SJSA1 (cell line): ENCODE results near the gene FNBP1. TPM values are rescaled to one million over a fixed set of nuclear protein-coding genes. Genes with fewer than 3 reads are reported as not detected.
"Not testable (repeated sequence)": the region's sequence is repeated elsewhere in the genome, so short reads cannot be mapped to it uniquely, and the experiment has no call there.

ENCODE experiments used
- DNase-seq, 2 experiments: peaks; one replicate each; pipeline ENCODE4 v3.0.0-alpha.2; 2015 to 2020; ENCODE audit warnings: low spot score in 2 of 2, low read depth in 1 of 2
- H3K27ac ChIP-seq: fragments of 250-450 bp; sonication (Bioruptor Pico); 2 replicates; pipeline ENCODE4 v1.5.1; 2020; ENCODE audit warnings: mild to moderate bottlenecking, moderate library complexity
- H3K27me3 ChIP-seq: fragments of 250-450 bp; sonication (Bioruptor Pico); replicated peaks from 2 replicates; pipeline ENCODE4 v1.5.1; 2020; ENCODE audit warnings: mild to moderate bottlenecking, moderate library complexity
- H3K36me3 ChIP-seq: fragments of 250-450 bp; sonication (Bioruptor Pico); 2 replicates; pipeline ENCODE4 v1.5.1; 2020; ENCODE audit warnings: mild to moderate bottlenecking
- H3K4me1 ChIP-seq: fragments of 250-450 bp; sonication (Bioruptor Pico); replicated peaks from 2 replicates; pipeline ENCODE4 v1.6.1; 2021; ENCODE audit warnings: mild to moderate bottlenecking
- H3K4me3 ChIP-seq: fragments of 250-450 bp; sonication (Bioruptor Pico); 2 replicates; pipeline ENCODE4 v1.5.1; 2020; ENCODE audit warnings: mild to moderate bottlenecking
- H3K9me3 ChIP-seq: fragments of 250-450 bp; sonication (Bioruptor Pico); replicated peaks from 2 replicates; pipeline ENCODE4 v1.5.1; 2020; ENCODE audit warnings: mild to moderate bottlenecking
- total RNA-seq: library from RNA; depleted of rRNA; stranded (reverse); fragments of >200 nt; shearing (Covaris generic); gene quantifications from 2 replicates; pipeline ENCODE4 v1.2.3, GENCODE V29; 2014

FNBP1 gene
- total RNA-seq, 1 experiment from 2014 or later, result 24.3 TPM

- Histone ChIP-seq H3K4me3 (no peak overlapping the region), H3K27me3 (no peaks in the 10 kb centered on the region), H3K27ac (no peak overlapping the region), H3K4me1 (peaks cover 50% of the 10 kb centered on the region), H3K36me3 (peaks cover 2% of the 10 kb centered on the region; the same call in 1 of the 2 replicates), H3K9me3 (no peaks in the 10 kb centered on the region)
- peak in 1 of 2 experiments; percentile 33 for DNase-seq
Observed at GRCh38 chr9:130023144-130023787, 19.7 kb downstream of the FNBP1 start.

- H3K4me1 ChIP-seq, result peaks cover 50% of the 10 kb centered on the region
- H3K9me3 ChIP-seq, result no peaks in the 10 kb centered on the region
- DNase-seq, result no peak
- H3K36me3 ChIP-seq, result no peaks in the 10 kb centered on the region; the same call in 1 of the 2 replicates
- H3K4me3 ChIP-seq, result no peak overlapping the region
- H3K27me3 ChIP-seq, result no peaks in the 10 kb centered on the region
- no peak overlapping the region for H3K27ac ChIP-seq
Observed at GRCh38 chr9:130022566-130023143, 20.3 kb downstream of the FNBP1 start.

- not testable (repeated sequence) for H3K27ac ChIP-seq, H3K36me3 ChIP-seq, DNase-seq, H3K9me3 ChIP-seq, H3K27me3 ChIP-seq, H3K4me3 ChIP-seq
- H3K4me1 ChIP-seq, result peaks cover 58% of the 10 kb centered on the region
Observed at GRCh38 chr9:130021842-130022241, 21.1 kb downstream of the FNBP1 start.

- H3K27me3 ChIP-seq, result no peaks in the 10 kb centered on the region
- H3K9me3 ChIP-seq, result peaks cover 3% of the 10 kb centered on the region; the same call in 1 of the 2 replicates
- no peak overlapping the region for H3K4me3 ChIP-seq
- H3K27ac ChIP-seq, result no peak overlapping the region
- peaks cover 2% of the 10 kb centered on the region for H3K36me3 ChIP-seq
- DNase-seq, result no peak
- H3K4me1 ChIP-seq, result peaks cover 59% of the 10 kb centered on the region
Observed at GRCh38 chr9:130021123-130021522, 21.9 kb downstream of the FNBP1 start.

GRCh38 chr9:130020618-130021017, 22.4 kb downstream of the FNBP1 start:
- Histone ChIP-seq H3K27ac (no peak overlapping the region), H3K4me3 (no peak overlapping the region), H3K36me3 (peaks cover 3% of the 10 kb centered on the region; the same call in 1 of the 2 replicates), H3K27me3 (no peaks in the 10 kb centered on the region), H3K9me3 (peaks cover 3% of the 10 kb centered on the region; the same call in 1 of the 2 replicates), H3K4me1 (peaks cover 54% of the 10 kb centered on the region)
- DNase-seq, result no peak

- peaks cover 3% of the 10 kb centered on the region; the same call in 1 of the 2 replicates for H3K9me3 ChIP-seq
- DNase-seq, result no peak
- peaks cover 3% of the 10 kb centered on the region; the same call in 1 of the 2 replicates for H3K36me3 ChIP-seq
Observed at GRCh38 chr9:130018265-130018664, 24.7 kb downstream of the FNBP1 start.

GRCh38 chr9:130017510-130017909, 25.5 kb downstream of the FNBP1 start:
- not testable (repeated sequence) for H3K27me3 ChIP-seq, DNase-seq, H3K4me3 ChIP-seq, H3K36me3 ChIP-seq, H3K9me3 ChIP-seq, H3K27ac ChIP-seq
- H3K4me1 ChIP-seq, result peaks cover 23% of the 10 kb centered on the region

More at GRCh38 chr9:130018265-130018664, 24.7 kb downstream of the FNBP1 start:
- peaks cover 30% of the 10 kb centered on the region for H3K4me1 ChIP-seq
- no peak overlapping the region for H3K27ac ChIP-seq
- H3K4me3 ChIP-seq, result no peak overlapping the region
- no peaks in the 10 kb centered on the region for H3K27me3 ChIP-seq

- no peaks in the 10 kb centered on the region for H3K27me3 ChIP-seq
- DNase-seq, result no peak
- H3K27ac ChIP-seq, result peak overlapping the region; percentile 60
- H3K36me3 ChIP-seq, result peaks cover 3% of the 10 kb centered on the region; the same call in 1 of the 2 replicates
- peaks cover 23% of the 10 kb centered on the region for H3K4me1 ChIP-seq
- H3K4me3 ChIP-seq, result no peak overlapping the region
- H3K9me3 ChIP-seq, result peaks cover 3% of the 10 kb centered on the region; the same call in 1 of the 2 replicates
Observed at GRCh38 chr9:130017076-130017475, 25.9 kb downstream of the FNBP1 start.

GRCh38 chr9:130015353-130016019, 27.5 kb downstream of the FNBP1 start:
- Histone ChIP-seq H3K4me1 (peaks cover 14% of the 10 kb centered on the region), H3K4me3 (no peak overlapping the region), H3K9me3 (peaks cover 3% of the 10 kb centered on the region; the same call in 1 of the 2 replicates), H3K36me3 (peaks cover 3% of the 10 kb centered on the region; the same call in 1 of the 2 replicates), H3K27ac (no peak overlapping the region), H3K27me3 (no peaks in the 10 kb centered on the region)
- DNase-seq, result no peak

- no peak overlapping the region for H3K27ac ChIP-seq
- H3K4me1 ChIP-seq, result peaks cover 14% of the 10 kb centered on the region
- no peak overlapping the region for H3K4me3 ChIP-seq
- peaks cover 3% of the 10 kb centered on the region; the same call in 1 of the 2 replicates for H3K36me3 ChIP-seq
- H3K9me3 ChIP-seq, result peaks cover 3% of the 10 kb centered on the region; the same call in 1 of the 2 replicates
- no peaks in the 10 kb centered on the region for H3K27me3 ChIP-seq
- no peak for DNase-seq
Observed at GRCh38 chr9:130013326-130013725, 29.7 kb downstream of the FNBP1 start.

GRCh38 chr9:130010151-130010988, 32.6 kb downstream of the FNBP1 start:
- no peak overlapping the region for H3K27ac ChIP-seq
- H3K4me3 ChIP-seq, result no peak overlapping the region
- no peaks in the 10 kb centered on the region for H3K36me3 ChIP-seq
- no peak for DNase-seq
- H3K9me3 ChIP-seq, result no peaks in the 10 kb centered on the region
- H3K4me1 ChIP-seq, result peaks cover 10% of the 10 kb centered on the region
- no peaks in the 10 kb centered on the region for H3K27me3 ChIP-seq

- H3K27me3 ChIP-seq, H3K36me3 ChIP-seq, H3K9me3 ChIP-seq, H3K4me3 ChIP-seq, H3K27ac ChIP-seq, DNase-seq, H3K4me1 ChIP-seq: not testable (repeated sequence)
Observed at GRCh38 chr9:130009546-130009945, 33.4 kb downstream of the FNBP1 start.

GRCh38 chr9:130008538-130008937, 34.5 kb downstream of the FNBP1 start:
- H3K9me3 ChIP-seq, result no peaks in the 10 kb centered on the region
- H3K27me3 ChIP-seq, result no peaks in the 10 kb centered on the region
- no peak overlapping the region for H3K4me3 ChIP-seq
- peaks cover 10% of the 10 kb centered on the region for H3K4me1 ChIP-seq
- H3K27ac ChIP-seq, result no peak overlapping the region
- H3K36me3 ChIP-seq, result no peaks in the 10 kb centered on the region
- DNase-seq, result no peak
